Natural killer cell (primary cell): ENCODE measurements around the gene TAS2R41. TPM values are rescaled to one million over a fixed set of nuclear protein-coding genes. Genes with fewer than 3 reads are reported as not detected.

ENCODE experiments used
- ATAC-seq, 3 donors: fragments of 150-1000 bp in 2 of 3; fragments of 200-7000 bp in 1 of 3; cut with Tn5 transposase; 1 replicate in 1 of 3; 2 replicates in 2 of 3; pipeline ENCODE4 v1.10.0; 2021; ENCODE audit warnings: mild to moderate bottlenecking in 2 of 3, moderate library complexity in 2 of 3
- DNase-seq, 2 donors: peaks; one replicate each; pipeline versions ENCODE4 v3.0.0 to v3.0.0-alpha.2; 2013 to 2021; ENCODE audit warnings: mixed read lengths in 1 of 2
- H3K27ac ChIP-seq: one replicate; pipeline ENCODE4 v1.5.1; 2013; ENCODE audit warnings: mild to moderate bottlenecking, low read length
- H3K27me3 ChIP-seq: one replicate; pipeline ENCODE4 v1.6.1; 2013; ENCODE audit warnings: low read length; ENCODE audit not compliant: control insufficient read depth, insufficient read depth
- H3K36me3 ChIP-seq: one replicate; pipeline ENCODE4 v1.6.1; 2013; ENCODE audit warnings: low read length; ENCODE audit not compliant: control insufficient read depth, insufficient read depth
- H3K4me1 ChIP-seq: one replicate; pipeline ENCODE4 v1.6.1; 2013; ENCODE audit warnings: low read length; ENCODE audit not compliant: control insufficient read depth, insufficient read depth
- H3K4me3 ChIP-seq: one replicate; pipeline ENCODE4 v1.5.1; 2013; ENCODE audit warnings: low read length
- H3K9me3 ChIP-seq: one replicate; pipeline ENCODE4 v1.6.1; 2013; ENCODE audit warnings: low read length; ENCODE audit not compliant: control insufficient read depth, insufficient read depth
- H3K27ac Mint-ChIP-seq, 2 donors: one replicate each; pipeline ENCODE4 v1.8.0; 2022; ENCODE audit warnings: mild to moderate bottlenecking in 2 of 2, mixed read lengths in 2 of 2, moderate library complexity in 1 of 2
- H3K27me3 Mint-ChIP-seq, 2 donors: one replicate each; pipeline ENCODE4 v1.8.0; 2022; ENCODE audit warnings: low read depth in 2 of 2, mixed read lengths in 2 of 2
- H3K36me3 Mint-ChIP-seq: one replicate; pipeline ENCODE4 v1.8.0; 2022; ENCODE audit warnings: mixed read lengths
- H3K4me1 Mint-ChIP-seq, 2 donors: one replicate each; pipeline ENCODE4 v1.8.0; 2022; ENCODE audit warnings: mixed read lengths in 2 of 2
- H3K4me3 Mint-ChIP-seq: one replicate; pipeline ENCODE4 v1.8.0; 2022; ENCODE audit warnings: mild to moderate bottlenecking, moderate library complexity, mixed read lengths
- H3K9me3 Mint-ChIP-seq, 2 donors: one replicate each; pipeline ENCODE4 v1.8.0; 2022; ENCODE audit warnings: mixed read lengths in 2 of 2
- WGBS: methylation state at CpG from one replicate; pipeline ENCODE4 v1.1.7; 2013; ENCODE audit warnings: missing lambda C conversion rate; ENCODE audit not compliant: insufficient coverage; 5-methylcytosine and 5-hydroxymethylcytosine counted together
- intact Hi-C: fragments of 100-400 bp; cut with micrococcal nuclease; formaldehyde crosslinking; loops from one replicate; pipeline ENCODE4 v1.14.2; 2022
- total RNA-seq, 4 donors: library from RNA; stranded (reverse); fragments of 120-200 nt in 1 of 4; gene quantifications; one replicate each; pipeline versions ENCODE4 v1.2.3 to v1.2.4, GENCODE V29; 2013 to 2022
- TF ChIP-seq, protein P1 (sequence below): fragments of 200-600 bp; IDR thresholded peaks from one replicate; pipeline ENCODE4 v1.8.0; 2022; ENCODE audit warnings: antibody characterized with exemption

The TAS2R41 gene
- total RNA-seq, 3 donors from 2014 or later (not counting 1 experiment from before 2014, with no cell fraction given): not detected

DNA sequence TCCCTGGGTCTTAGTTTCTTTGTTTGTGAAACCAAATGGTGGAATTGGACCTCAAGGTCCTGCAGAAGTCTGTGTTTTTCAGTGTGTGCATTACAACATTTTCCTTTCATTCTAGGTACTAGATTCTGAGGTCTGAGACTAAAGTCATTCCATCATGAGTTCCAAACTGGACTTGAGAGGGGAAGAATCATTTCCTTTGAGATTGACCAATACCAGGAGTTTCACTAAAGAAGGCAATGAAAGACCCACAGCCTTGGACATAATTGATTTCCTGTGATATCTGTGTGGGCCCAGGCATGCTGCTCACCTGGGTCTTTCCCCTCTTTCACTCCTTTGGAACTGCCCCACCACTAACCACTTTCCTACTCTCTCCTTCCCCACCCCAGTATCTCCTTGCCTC lies 18.2 kb downstream of the TAS2R41 start:
- TF ChIP-seq, protein P1, sequence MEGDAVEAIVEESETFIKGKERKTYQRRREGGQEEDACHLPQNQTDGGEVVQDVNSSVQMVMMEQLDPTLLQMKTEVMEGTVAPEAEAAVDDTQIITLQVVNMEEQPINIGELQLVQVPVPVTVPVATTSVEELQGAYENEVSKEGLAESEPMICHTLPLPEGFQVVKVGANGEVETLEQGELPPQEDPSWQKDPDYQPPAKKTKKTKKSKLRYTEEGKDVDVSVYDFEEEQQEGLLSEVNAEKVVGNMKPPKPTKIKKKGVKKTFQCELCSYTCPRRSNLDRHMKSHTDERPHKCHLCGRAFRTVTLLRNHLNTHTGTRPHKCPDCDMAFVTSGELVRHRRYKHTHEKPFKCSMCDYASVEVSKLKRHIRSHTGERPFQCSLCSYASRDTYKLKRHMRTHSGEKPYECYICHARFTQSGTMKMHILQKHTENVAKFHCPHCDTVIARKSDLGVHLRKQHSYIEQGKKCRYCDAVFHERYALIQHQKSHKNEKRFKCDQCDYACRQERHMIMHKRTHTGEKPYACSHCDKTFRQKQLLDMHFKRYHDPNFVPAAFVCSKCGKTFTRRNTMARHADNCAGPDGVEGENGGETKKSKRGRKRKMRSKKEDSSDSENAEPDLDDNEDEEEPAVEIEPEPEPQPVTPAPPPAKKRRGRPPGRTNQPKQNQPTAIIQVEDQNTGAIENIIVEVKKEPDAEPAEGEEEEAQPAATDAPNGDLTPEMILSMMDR: no peak
- Histone ChIP-seq H3K4me3 (no peak overlapping the region), H3K36me3 (no peaks in the 10 kb centered on the region), H3K4me1 (no peaks in the 10 kb centered on the region), H3K27me3 (no peaks in the 10 kb centered on the region), H3K9me3 (no peaks in the 10 kb centered on the region), H3K27ac (no peak overlapping the region)
- peaks cover 0 to 22% of the 10 kb centered on the region in 2 donors for H3K27me3 Mint-ChIP-seq
- H3K36me3 Mint-ChIP-seq: no peaks in the 10 kb centered on the region
- no peaks in the 10 kb centered on the region for H3K9me3 Mint-ChIP-seq
- DNase-seq (no peak), ATAC-seq (no peak)
- no peak overlapping the region for H3K4me3 Mint-ChIP-seq
- intact Hi-C loops: no loop called here
- no peak overlapping the region for H3K27ac Mint-ChIP-seq
- no peaks in the 10 kb centered on the region for H3K4me1 Mint-ChIP-seq

DNA sequence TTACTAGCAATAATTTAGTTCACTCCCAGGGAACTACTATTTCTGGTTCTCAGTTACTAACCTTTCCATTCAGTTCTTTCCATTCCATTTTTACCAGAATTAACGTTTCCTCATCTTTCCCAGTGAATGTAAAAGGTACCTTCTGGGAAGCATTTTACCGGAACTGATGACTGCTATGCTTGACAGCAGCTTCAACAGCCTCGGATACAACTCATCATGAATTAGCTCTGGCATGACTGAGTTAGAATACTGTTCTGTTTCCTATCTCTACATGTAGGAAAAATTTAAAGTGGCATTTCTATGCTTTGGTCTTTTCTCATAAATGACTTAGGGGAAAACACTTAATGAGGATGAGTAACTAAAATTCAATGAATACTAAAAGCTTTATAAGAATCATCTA lies 18.6 kb downstream of the TAS2R41 start:
- no peak overlapping the region for H3K27ac ChIP-seq
- TF ChIP-seq, protein P1: no peak
- H3K9me3 ChIP-seq: no peaks in the 10 kb centered on the region
- H3K36me3 Mint-ChIP-seq: no peaks in the 10 kb centered on the region
- no peaks in the 10 kb centered on the region for H3K9me3 Mint-ChIP-seq
- H3K27me3 Mint-ChIP-seq: peaks cover 0 to 24% of the 10 kb centered on the region in 2 donors
- no peak overlapping the region for H3K4me3 ChIP-seq
- ATAC-seq (no peak), DNase-seq (no peak)
- no peaks in the 10 kb centered on the region for H3K36me3 ChIP-seq
- H3K27ac Mint-ChIP-seq: no peak overlapping the region
- H3K4me3 Mint-ChIP-seq: no peak overlapping the region
- intact Hi-C loops: no loop called here
- no peaks in the 10 kb centered on the region for H3K4me1 ChIP-seq
- WGBS: 72% methylated on average over 3 of the region's 3 CpGs
- no peaks in the 10 kb centered on the region for H3K27me3 ChIP-seq
- H3K4me1 Mint-ChIP-seq: no peaks in the 10 kb centered on the region

DNA sequence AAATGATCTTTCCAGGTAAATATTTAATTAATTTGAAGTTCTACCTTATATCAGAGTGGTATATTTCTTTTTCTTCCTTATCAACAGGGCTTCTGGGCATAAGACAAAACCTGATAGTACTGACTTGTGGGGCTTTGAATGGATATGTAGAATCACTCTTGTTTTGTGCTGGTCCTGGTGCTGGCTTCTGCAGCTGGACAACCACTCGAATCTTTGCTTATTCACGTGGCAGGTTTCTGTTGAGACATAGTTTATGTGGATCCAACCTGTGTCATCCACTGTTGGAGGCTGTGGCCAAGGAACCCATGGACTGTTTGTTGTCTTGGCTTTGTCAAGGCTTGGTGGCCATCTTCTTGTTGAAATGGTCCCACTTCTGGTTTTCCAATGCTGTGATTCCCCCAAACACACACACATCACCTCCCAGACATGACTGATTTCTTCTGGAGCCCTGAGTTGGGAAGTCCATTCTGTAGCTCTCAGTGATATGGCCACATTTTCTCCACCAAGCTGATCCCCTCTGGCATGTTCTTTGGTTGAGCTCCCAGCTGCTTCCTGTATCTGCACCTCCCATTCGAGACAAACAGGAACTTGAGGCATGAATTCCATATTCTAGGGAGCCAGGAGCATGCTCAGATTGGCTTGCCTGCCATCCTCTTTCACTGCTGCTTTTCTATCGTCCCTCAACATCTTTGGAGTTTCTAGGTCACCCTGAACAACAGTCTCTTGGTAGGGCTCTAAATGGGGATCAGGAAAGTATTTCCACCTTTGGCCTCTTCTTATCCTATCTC lies 19.5 kb downstream of the TAS2R41 start:
- H3K27ac ChIP-seq: no peak overlapping the region
- H3K36me3 Mint-ChIP-seq: no peaks in the 10 kb centered on the region
- H3K9me3 Mint-ChIP-seq: no peaks in the 10 kb centered on the region
- no peaks in the 10 kb centered on the region for H3K36me3 ChIP-seq
- intact Hi-C loops: no loop called here
- H3K27me3 Mint-ChIP-seq: peaks cover 0 to 24% of the 10 kb centered on the region in 2 donors
- no peaks in the 10 kb centered on the region for H3K9me3 ChIP-seq
- H3K27me3 ChIP-seq: no peaks in the 10 kb centered on the region
- no peak overlapping the region for H3K4me3 ChIP-seq
- TF ChIP-seq, protein P1: no peak
- ATAC-seq (no peak), DNase-seq (no peak)
- 67% methylated on average over 4 of the region's 4 CpGs for WGBS
- H3K4me1 Mint-ChIP-seq: no peaks in the 10 kb centered on the region
- H3K4me1 ChIP-seq: no peaks in the 10 kb centered on the region
- H3K27ac Mint-ChIP-seq: no peak overlapping the region
- H3K4me3 Mint-ChIP-seq: no peak overlapping the region

DNA sequence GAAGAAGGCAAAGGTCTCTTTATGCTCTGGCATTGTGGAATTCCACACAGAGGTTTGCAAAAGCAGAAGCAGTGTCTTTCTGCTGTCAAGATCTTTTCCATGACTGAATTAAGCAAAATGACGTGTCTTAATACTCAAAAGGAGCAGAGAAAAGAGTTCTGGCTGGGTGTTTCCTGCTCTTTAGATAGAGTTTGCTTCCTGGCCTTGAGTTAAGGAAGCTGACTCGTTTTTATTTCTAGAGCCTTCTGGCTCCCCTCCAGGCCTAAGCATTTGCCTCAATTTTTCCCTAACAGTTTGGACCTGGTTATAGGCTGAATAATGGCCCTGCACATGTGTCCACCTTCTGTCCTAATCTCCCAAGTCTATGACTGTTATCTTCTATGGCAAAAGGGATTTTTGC lies 21.6 kb downstream of the TAS2R41 start:
- Histone ChIP-seq H3K4me3 (no peak overlapping the region), H3K9me3 (no peaks in the 10 kb centered on the region), H3K4me1 (no peaks in the 10 kb centered on the region), H3K36me3 (no peaks in the 10 kb centered on the region), H3K27me3 (no peaks in the 10 kb centered on the region), H3K27ac (no peak overlapping the region)
- Mint-ChIP-seq H3K4me1 (no peaks in the 10 kb centered on the region), H3K27me3 (peaks cover 0 to 31% of the 10 kb centered on the region in 2 donors), H3K4me3 (no peak overlapping the region), H3K27ac (no peak overlapping the region), H3K36me3 (no peaks in the 10 kb centered on the region), H3K9me3 (no peaks in the 10 kb centered on the region)
- intact Hi-C loops: no loop called here
- 23% methylated on average over 2 of the region's 2 CpGs for WGBS
- ATAC-seq: no peak
- TF ChIP-seq, protein P1: no peak
- no peak for DNase-seq
